ENCODE results near the gene ADRM1.
A peak's percentile ranks its signal among the peaks of the same experiment; 100 is the strongest.

The ADRM1 gene

DNA sequence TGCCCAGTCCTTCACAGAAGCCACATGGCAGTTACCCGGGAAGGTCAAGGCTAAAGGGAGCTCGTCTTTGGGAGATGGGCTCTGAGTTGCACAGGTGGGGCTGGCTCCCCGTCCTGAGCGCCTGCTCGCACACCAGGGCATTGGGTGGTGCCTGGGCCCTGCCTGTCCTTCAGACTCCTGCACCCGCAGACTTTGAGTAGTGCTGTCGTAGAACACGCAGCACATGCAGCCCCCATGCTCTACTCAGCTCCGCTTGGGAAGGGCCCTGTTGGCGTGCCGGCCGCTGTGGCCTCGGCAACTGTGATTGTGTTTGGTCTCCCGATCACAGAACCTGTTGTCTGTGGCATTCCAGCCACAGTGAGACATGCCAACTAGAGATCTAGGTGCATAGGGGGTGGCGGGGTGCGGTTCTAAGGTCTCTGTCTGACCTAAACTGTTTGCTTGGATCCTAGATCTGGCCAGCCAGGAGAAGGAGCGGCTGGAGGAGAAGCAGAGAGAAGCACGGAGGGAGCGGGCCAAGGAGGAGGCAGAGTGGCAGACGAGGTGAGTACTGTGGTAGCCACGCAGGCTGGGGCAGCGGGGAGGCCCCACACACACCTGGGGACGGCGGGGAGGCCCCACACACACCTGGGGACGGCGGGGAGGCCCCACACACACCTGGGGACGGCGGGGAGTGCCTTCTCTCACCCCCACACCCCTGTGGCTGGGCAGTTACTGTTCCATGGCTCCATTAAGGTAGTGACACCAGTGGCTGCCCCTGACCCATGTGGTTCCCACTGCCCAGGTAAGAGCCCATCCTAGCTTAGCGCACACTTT lies 11.3 kb upstream of the ADRM1 start:
- no peak overlapping the region for H3K27ac ChIP-seq
- TF ChIP-seq, protein P1, sequence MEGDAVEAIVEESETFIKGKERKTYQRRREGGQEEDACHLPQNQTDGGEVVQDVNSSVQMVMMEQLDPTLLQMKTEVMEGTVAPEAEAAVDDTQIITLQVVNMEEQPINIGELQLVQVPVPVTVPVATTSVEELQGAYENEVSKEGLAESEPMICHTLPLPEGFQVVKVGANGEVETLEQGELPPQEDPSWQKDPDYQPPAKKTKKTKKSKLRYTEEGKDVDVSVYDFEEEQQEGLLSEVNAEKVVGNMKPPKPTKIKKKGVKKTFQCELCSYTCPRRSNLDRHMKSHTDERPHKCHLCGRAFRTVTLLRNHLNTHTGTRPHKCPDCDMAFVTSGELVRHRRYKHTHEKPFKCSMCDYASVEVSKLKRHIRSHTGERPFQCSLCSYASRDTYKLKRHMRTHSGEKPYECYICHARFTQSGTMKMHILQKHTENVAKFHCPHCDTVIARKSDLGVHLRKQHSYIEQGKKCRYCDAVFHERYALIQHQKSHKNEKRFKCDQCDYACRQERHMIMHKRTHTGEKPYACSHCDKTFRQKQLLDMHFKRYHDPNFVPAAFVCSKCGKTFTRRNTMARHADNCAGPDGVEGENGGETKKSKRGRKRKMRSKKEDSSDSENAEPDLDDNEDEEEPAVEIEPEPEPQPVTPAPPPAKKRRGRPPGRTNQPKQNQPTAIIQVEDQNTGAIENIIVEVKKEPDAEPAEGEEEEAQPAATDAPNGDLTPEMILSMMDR (conservative IDR thresholded peaks at IDR 0.05) = no peak

DNA sequence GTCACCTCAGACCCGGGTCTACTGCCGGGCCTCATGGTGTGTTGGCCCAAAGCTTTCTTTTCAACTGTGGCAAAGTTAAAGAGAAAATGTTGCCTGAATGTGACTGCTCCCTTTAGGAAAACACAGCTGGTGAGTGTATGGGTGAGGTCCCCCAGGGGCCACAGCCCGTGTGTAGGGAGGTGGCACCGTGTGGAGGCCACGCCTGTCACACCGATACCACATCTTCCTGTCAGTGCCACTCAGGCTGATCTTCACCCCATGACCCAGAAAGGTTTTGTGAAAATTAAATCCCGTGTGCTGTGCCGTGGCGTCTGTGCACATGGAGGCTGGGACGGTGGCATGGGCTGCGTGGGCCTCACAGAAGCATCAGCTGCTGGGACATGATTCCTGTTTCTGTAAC lies 10.7 kb upstream of the ADRM1 start:
- H3K27ac ChIP-seq = no peak overlapping the region
- TF ChIP-seq, protein P1 (conservative IDR thresholded peaks at IDR 0.05) = no peak

DNA sequence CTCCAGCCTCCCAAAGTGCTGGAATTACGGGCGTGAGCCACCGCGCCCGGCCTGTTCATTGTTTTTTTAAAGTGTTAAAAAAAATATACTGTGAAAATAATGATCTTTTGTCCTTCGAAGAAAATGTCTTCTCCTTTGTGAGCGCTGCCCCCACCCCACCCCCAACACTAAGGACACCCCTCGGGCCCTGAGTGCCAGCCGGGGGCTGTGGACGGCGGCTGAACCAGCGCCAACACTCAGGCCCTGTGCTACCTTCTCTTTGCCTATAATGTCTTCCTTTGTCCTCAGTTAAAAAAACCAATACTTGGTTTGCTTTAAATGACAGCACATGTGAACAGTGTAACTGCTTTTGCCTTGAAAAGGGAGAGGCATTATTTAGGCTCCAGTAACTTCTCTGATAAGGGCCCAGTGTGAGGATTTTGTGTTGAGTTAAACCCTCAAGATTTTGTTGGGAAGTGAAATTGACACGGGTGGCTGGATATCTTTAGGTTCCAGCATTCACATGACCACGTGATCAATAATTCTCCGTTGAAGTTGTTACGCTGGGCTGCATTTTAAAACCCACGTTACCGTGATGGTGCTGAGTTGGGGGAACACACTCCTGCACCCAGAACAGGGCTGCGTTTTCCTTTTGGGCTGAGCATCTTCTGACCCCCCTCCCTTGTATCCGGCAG lies 9.5 kb upstream of the ADRM1 start:
- TF ChIP-seq, protein P1 (conservative IDR thresholded peaks at IDR 0.05) = no peak
- H3K27ac ChIP-seq = no peak overlapping the region

DNA sequence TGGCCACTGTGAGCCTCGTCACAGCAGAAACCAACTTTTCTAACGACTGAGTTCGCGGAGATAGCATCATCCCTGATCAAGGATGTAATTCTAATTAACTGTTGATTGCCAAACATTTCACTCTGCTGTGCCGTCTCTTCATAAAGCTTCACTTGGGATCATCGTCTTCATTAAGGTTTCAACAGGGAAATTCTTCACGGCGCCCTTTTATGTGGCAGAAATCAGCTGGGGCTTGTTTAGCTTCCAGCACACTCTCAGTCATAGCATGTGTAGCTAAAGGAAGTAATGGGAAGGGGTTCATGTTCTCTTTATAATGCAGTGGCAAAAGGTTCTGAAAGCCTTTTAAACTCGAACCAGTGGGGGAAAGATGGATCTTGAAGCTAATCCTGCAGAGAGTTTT lies 8.9 kb upstream of the ADRM1 start:
- H3K27ac ChIP-seq = no peak overlapping the region

DNA sequence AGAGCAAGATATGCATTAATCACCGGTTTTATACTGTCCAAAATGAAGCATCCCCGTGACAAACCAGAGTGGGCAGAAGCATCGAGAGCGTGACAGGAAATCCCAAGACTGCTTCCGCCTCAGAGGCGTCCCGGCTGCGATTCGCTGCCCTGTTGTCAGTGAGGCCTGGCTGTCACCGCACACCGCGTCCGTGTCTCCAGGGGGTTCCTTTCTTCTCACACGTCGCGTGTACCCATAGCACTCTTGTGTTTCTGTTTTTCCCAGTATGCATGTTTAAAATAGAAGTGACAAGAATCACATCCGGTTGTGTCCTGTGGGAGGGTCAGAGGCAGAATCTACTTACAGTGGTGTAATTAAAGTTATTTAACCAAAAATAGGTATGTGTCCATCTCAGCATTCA lies 8.3 kb upstream of the ADRM1 start:
- H3K27ac ChIP-seq = no peak overlapping the region
- TF ChIP-seq, protein P1 (conservative IDR thresholded peaks at IDR 0.05) = no peak

More for the DNA sequence above, 8.9 kb upstream of the ADRM1 start:
- TF ChIP-seq, protein P1 (conservative IDR thresholded peaks at IDR 0.05) = no peak

DNA sequence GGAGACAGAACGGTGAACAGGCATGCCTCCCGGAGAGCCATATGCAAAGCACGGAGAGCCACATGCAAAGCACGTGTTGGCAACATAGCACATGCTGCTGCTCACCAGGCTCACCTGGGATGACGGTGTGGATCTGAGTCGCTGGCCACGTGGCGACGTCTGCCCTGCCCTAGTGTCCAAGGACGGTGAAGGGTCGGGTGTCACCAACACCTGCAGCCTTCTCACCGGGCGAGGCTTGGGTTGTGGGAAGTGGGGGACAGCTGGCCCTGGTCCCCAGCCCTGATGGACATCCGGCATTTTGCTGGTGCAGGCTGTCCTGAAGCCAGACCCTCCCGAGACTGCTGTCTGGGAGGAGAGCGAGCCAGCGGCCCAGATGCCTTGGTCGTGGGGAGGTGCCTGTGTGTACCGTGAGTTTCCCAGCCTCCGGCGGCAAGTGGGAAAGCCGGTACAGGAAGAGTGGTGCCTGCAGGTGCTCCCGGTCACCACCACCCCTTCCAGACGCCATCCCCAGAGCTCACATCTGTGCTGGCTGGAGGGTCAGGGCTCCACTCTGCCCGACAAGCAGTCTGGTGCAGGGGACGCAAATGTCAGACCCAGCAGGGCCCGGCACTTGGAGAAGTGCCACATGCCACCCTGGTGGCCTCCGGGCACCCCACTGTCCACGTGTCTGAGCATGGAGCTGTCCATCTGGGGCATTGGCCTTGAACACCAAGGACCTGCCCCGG lies 5.9 kb upstream of the ADRM1 start:
- H3K27ac ChIP-seq = peak overlapping the region; percentile 98
- TF ChIP-seq, protein P1 (conservative IDR thresholded peaks at IDR 0.05) = no peak

All from VCaP (cell line).